GM19372 (cell line): ENCODE measurements around the gene SHOC2.
"Not testable (repeated sequence)": the region's sequence is repeated elsewhere in the genome, so short reads cannot be mapped to it uniquely, and the experiment has no call there.

Source experiments
- ATAC-seq: cut with Tn5 transposase; IDR thresholded peaks from one replicate; pipeline ENCODE4 v1.9.1; 2021; ENCODE audit warnings: mild to moderate bottlenecking, low read depth, moderate library complexity; ENCODE audit not compliant: unreplicated experiment

SHOC2 gene

GRCh38 chr10:110900983-110901382 is 18.4 kb upstream of the SHOC2 start:
- ATAC-seq, result no peak

- ATAC-seq, result no peak
Measured at GRCh38 chr10:110901954-110902819, 17.2 kb upstream of the SHOC2 start.

GRCh38 chr10:110903280-110904278 is 15.8 kb upstream of the SHOC2 start:
- ATAC-seq, result no peak

- ATAC-seq, result no peak
Measured at GRCh38 chr10:110910138-110910537, 9.3 kb upstream of the SHOC2 start.

GRCh38 chr10:110912374-110912773 is 7.0 kb upstream of the SHOC2 start:
- ATAC-seq, result no peak

GRCh38 chr10:110914431-110914830 is 5.0 kb upstream of the SHOC2 start:
- no peak for ATAC-seq

- no peak for ATAC-seq
Measured at GRCh38 chr10:110915035-110915434, 4.4 kb upstream of the SHOC2 start.

- not testable (repeated sequence) for ATAC-seq
Measured at GRCh38 chr10:110915600-110915999, 3.8 kb upstream of the SHOC2 start.

GRCh38 chr10:110916554-110917346 is 2.7 kb upstream of the SHOC2 start:
- no peak for ATAC-seq

- ATAC-seq, result no peak
Measured at GRCh38 chr10:110918269-110918642, 1.1 kb upstream of the SHOC2 start.

GRCh38 chr10:110918643-110919348 is 608 bp upstream of the SHOC2 start, which contains the start of gene BBIP1:
BBIP1 (minus strand) TSS chr10:110919180; CDS start chr10:110918157, 1,023 bp downstream.
- peak; percentile 76 for ATAC-seq

GRCh38 chr10:110919971-110920881 is 822 bp downstream of the SHOC2 start:
- peak; percentile 17 for ATAC-seq

- no peak for ATAC-seq
Measured at GRCh38 chr10:110923856-110924493, 4.6 kb downstream of the SHOC2 start.

GRCh38 chr10:110927461-110927860 is 8.1 kb downstream of the SHOC2 start:
- no peak for ATAC-seq

- no peak for ATAC-seq
Measured at GRCh38 chr10:110931769-110932381, 12.5 kb downstream of the SHOC2 start.

GRCh38 chr10:110932505-110933180 is 13.2 kb downstream of the SHOC2 start:
- no peak for ATAC-seq

- ATAC-seq, result no peak
Measured at GRCh38 chr10:110936757-110937156, 17.4 kb downstream of the SHOC2 start.
